GM10847 (cell line): ENCODE measurements around the gene BAZ1A.

Source experiments
- POLR2A ChIP-seq: IDR thresholded peaks from 2 replicates; pipeline ENCODE4 v1.6.1; 2011; ENCODE audit not compliant: insufficient read length; ENCODE audit errors: extremely low read depth

The BAZ1A gene

DNA sequence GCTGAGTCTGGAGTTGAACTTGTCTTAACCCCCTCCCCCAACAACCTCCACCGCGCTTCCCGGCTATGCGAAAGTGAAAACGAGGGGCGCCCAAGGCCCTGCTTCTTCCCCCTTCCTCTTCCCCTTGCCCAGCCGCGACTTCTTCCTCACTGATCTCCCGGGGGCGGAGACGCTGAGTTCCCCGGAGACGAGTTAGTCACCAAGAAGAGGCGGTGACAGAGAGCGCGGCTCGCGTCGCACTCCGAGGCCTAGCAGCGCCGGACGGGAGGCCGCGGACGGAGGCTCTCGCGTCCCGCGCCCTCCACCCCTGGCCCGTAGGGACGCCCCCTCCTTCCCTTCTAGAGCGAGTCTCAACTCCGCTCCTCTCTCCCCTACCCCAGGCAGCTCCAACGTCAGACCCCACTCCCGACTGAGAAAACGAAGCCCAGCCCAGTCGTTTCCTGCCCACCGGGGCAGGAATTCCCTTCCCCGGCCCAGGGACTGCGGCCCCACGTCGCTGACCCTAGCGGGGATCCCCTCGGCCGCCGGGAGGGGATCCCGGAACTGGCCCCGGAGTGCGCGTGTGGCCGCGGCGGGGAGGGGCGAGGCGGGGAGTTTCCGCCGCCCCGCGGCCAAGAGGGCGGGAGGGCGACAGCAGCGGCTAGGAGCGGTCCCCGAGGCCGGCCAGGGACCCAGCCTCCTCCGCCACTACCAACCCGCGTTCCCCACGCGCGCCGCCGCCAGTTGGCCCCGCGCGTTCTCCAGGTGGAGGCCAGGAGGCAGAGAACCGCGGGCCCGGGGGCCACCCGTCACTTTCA is 1.4 kb downstream of the BAZ1A start:
- TF ChIP-seq POLR2A = peak; percentile 55

DNA sequence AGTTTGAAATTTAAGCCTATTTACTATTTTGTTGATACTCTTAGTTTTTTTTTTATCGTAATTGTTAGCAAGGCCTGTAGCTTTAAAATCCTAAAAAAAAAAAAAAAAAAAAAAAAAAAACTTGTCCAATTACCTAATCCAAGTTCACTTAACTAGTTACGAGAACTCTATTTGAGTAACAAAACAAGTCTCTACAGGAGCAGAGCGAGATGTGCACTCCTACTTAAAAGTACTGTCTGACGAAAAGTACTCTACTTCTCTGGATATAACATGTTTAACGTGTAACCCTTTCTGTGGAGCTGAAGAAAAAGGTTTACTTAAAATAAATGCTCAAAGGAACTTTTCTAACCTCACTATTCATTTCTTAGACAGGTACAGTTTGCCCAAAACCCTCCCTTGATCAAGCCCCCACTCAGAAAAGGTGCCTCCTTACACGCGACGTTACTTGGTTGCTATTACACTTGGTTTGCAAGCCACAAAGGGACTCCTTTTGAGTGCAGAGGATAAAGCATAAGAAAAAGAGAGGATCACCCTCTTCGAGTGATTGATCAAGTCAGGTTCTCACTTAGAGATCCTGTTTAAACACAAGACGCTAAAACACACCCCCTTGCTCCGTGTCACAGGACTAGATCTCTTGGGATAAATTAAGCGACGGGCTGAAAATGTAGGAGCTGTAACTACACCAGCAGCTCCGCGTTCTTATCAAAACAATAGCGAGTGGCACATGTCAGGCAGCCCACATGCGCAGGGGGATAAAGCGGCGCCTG is 2.2 kb downstream of the BAZ1A start:
- no peak for TF ChIP-seq POLR2A

DNA sequence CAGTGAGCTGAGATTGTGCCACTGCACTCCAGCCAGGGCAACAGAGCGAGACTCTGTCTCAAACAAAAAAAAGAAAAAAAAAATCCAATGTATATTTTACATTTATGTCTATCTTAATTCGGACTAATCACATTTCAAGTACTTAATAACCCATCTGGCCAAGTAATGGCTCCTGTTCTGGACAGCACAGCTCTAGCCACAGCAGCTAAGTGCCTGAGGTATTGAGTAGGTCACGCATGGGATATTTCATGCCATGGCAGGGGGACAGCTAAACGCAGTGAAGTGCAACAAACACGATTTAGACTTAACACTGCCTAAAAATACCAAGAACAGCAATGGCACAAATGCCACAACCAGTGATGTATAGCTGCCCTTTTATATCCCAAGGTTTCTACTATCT is 8.0 kb downstream of the BAZ1A start:
- TF ChIP-seq POLR2A = no peak

DNA sequence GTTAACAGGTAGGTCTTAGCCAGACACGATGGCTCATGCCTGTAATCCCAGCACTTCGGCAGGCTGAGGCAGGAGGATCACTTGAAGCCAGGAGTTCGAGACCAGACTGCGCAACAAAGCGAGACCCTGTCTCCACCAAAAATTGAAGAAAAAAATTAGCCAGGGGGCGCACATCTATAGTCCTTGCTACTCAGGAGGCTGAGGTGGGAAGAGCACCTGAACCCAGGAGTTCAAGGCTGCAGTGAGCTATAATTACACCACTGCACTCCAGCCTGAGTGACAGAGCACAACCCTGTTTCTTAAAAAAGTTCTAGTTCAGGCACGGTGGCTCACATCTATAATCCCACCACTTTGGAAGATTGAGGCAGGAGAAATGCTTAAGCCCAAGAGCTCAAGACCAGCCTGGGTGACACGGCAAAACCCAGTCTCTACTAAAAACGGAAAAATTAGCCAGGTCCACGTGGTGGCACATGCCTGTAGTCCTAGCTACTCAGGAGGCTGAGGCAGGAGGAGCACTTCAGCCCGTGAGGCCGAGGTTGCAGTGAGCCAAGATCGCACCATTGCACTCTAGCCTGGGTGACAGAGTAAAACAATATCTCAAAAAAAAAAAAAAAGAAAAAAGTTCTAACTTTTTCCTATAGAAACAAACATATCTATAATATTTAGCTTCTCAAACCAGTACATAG is 9.1 kb downstream of the BAZ1A start:
- no peak for TF ChIP-seq POLR2A

DNA sequence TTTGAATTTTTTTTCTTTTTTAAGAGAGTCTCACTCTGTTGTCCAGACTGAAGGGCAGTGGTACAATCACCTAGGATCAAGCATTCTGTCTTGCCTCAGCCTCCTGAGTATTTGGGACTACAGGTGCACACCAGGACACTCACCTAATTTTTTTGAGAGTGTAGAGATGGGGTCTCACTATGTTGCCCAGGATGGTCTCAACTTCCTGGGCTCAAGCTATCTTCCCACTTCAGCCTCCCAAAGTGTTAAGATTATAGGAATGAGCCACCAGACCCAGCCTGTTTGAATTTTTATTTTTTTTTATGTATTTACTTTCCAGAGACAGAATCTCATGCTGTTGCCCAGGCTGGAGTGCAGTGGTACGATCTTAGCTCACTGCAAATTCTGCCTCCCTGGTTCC is 11.3 kb downstream of the BAZ1A start:
- TF ChIP-seq POLR2A = no peak

DNA sequence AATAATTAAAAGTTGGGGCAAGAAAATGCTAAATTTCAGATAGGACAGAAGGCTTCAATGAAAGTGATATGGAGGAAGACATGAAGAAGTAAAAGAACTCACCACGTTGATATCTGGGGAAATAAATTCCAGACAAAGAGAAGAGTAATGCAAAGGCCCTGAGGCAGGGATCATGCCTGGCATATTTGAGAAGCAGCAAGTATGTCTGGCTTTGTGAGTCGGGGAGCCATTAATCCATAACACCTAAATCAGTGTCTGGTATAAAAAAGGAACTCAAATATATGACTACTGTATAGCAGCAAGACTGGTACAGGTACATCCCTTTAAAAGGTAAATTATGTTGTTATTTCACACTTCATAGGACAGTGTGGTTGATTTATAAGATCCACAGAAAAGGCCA is 16.4 kb downstream of the BAZ1A start:
- no peak for TF ChIP-seq POLR2A

DNA sequence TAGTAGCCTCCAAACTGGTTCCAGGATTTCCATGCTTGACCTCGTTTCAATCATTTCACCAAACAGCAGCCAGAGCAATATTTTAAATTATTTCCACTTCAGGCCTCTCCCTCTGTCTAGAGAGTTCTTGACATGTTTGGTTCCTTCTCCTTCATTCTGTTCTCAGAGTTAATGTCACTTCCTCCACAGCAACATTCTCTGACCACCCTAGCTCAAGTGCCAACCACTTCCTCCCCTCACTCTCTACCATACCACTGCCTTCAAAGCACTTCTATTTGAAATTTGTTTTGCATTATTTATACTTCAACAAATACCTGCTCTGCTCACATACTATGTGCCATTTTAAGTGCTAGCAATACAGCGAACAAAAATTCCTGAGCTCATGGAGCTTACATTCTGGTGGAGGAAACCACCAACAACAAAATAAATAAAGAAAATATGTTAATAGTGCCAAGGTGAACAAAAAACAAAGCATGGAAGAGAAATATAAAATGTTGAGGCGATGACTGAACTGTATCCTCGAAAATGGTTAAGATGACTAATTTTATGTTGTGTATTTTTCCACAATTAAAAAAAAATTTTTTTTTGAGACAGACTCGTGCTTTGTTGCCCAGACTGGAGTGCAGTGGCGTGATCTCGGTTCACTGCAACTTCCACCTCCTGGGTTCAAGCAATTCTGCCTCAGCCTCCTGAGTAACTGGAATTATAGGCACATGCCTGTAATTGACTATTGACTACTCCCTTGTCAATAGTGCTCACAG is 17.3 kb downstream of the BAZ1A start:
- TF ChIP-seq POLR2A = no peak

DNA sequence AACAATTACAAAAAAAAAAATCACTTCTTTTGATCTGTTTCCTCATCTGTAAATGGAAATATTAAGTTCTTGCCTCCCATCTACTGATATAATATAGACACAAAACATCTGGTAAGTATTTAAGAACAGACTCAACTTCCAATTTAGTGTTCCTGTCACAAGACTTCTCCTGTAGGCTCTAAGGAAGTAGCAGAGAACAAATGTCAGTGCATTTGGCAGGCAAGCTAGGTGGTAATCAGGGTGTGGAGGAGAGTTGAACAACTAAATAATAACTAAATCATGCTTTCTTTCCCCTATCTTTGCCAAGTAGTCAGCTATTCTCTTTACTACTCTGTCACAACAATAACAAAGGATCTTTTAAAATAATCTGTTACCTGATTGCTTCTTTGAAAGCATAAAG is 22.1 kb downstream of the BAZ1A start:
- no peak for TF ChIP-seq POLR2A

DNA sequence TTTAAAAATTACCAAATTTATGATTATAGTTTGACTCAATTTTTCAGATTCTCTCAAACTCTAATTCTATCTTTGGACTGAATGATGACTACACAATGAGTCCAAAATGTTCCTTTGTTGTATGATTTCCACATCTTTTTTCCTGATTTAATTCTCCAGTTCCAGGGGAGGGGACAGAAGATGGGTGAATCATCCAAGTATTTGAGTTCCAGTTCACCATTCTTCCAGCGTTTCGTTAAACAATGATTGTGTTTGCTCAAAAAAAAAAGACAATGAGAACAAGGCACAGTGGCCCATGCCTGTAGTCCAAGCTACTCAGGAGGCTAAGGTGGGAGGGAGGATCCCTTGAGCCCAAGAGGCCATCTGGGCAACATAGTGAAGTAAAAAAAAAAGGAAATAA is 23.8 kb downstream of the BAZ1A start:
- TF ChIP-seq POLR2A = no peak

DNA sequence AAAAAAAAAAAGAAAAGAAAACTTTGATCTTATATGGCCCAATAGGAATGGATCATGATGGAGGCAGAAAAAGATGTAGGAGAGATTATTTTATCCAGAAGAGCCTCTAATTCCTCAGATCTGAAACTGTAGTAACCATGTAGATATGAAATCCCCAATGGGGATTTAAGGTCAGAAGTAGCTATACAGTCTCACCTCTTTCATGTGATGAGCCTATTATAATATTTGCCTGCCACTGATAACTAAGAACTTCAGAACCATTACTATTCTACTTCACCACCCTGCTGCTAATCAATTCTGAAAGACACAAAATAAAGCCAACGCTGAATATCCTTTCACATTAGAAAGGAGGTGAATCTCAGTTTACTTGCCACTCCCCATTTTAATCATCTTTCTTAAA is 29.3 kb downstream of the BAZ1A start:
- TF ChIP-seq POLR2A = no peak

DNA sequence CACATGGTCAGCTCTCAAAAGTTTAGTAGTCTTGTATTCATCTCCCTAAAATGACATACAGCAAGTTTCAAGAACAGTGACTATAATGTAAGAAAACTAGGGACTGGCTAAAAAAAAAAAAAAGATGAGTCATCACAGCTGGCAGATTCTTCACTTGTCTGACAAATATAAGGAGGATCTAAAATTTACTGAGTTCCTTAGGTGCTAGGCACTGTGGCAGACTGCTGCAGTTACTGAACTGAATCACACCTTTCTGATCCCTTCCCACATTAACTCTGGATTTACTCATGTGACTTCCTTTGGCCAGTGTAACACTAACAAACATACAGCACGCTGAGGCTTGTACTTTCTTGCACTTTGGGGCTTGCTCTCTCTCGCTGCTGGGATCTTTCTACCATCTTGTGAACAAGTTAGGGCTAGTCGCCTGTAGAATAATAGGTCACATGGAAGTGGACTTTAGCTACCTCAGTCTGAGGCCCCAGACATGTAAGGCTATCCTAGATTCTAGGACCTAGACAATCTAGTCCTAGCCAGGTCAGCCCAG is 32.1 kb downstream of the BAZ1A start:
- no peak for TF ChIP-seq POLR2A

DNA sequence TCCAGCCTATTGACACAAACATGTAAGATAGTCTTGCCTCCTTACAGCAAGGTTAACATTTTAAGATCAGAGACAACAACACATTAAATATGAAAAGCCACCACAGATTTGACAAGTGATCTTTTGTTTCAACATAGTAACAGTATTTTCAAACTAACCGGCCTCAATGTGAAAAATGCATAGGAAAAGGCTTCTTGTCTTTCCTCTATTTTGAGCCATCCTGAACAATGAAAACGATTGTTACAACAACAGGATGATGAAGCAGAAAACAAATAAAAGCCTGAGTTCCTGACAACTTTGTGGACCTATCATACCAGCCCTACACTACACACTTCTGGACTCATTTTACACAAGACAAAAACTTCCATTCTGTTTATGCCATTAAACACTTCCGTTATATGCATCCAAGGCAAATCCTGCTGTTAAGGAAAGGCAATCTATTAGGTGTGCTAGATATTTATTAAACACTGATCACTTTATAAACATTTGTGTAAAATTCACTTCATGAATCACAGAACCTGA is 37.3 kb downstream of the BAZ1A start:
- no peak for TF ChIP-seq POLR2A

DNA sequence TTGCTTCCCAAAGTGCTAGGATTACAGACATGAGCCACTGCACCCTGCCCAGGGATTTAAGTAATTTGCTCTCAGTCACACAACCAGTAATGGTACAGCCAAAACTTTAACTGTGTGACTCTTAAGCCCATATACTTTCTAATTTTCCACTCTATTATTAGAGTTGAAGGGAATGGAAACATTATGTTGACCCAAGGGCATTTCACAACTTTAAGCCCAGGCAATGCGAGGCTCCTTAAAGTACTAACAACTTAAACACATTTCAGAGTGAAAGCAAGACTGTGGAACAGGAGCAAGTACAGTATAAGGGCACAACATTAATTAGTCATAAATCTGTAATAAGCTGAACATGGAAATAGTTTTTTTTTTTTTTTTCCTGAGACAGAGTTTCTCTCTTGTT is 39.8 kb downstream of the BAZ1A start:
- no peak for TF ChIP-seq POLR2A

DNA sequence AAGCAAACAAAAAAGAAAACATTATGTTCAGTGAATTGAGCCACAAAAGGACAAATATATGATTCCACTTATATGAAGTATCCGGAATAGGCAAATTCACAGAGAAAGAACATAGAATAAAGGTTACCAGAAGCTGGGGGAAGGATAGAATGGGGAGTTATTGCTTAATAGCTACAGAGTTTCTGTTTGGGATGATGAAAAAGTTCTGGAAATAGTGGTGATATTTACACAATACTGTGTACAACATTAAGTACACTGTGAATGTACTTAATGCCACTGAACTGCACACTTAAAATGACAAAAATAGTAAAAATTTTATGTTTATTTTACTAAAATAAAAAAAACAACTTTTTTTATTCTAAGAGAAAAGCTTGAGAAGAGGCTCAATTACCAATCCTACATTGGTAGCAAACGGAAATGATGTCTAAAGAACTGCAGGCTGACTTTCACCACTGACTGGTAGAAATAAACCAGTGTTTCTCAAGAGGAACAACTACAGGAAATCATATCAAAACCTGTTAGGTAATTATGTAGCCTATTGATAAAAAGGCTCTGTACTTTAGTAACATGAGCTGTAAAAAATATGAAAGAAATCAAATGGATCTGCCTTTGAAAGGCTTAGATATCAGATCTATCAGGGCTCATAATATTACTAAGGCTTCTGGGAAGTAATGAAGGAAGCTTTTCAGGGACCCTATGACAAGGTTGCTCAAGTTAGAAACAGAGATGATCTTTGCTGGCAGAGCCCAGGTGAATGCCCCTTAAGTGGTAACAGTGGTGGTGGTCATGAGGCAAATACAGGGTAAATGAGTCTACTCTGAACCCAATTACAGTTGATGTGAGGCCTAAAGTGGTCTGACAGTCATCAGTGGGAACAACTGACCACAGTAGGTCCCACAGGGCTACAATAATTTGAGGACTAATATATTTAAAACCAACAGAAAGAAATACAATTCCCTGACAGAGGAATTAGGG is 41.3 kb downstream of the BAZ1A start:
- no peak for TF ChIP-seq POLR2A
